Measurements from ENCODE around the gene SLC30A4. TPM values are rescaled to one million over a fixed set of nuclear protein-coding genes. Genes with fewer than 3 reads are reported as not detected.

The SLC30A4 gene
- total RNA-seq, 1 donor from 2014 or later: 12.3 TPM

DNA sequence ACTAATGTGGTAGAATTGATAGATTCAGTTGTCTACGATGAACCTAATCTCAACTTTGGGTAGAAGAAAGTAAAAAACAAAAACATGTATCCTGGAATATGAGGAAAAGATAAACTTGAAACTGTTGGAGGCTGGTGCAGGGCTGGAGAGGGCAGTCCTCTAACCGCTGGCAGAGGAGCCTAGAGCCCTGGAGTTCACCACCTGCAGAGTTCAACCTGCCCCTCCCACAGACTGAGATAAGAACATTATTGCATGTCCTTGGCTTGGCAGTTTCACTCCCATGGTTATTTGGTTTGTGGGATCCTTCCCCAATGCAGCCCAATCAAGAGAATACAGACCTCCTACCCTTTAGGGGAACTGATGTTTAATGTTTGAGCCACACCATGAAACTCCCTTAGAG is 91.0 kb downstream of the SLC30A4 start:
- intact Hi-C loops (cut with DNase I): no loop called here
- ATAC-seq (no peak), DNase-seq (ENCODE audit: low spot score) (no peak)

DNA sequence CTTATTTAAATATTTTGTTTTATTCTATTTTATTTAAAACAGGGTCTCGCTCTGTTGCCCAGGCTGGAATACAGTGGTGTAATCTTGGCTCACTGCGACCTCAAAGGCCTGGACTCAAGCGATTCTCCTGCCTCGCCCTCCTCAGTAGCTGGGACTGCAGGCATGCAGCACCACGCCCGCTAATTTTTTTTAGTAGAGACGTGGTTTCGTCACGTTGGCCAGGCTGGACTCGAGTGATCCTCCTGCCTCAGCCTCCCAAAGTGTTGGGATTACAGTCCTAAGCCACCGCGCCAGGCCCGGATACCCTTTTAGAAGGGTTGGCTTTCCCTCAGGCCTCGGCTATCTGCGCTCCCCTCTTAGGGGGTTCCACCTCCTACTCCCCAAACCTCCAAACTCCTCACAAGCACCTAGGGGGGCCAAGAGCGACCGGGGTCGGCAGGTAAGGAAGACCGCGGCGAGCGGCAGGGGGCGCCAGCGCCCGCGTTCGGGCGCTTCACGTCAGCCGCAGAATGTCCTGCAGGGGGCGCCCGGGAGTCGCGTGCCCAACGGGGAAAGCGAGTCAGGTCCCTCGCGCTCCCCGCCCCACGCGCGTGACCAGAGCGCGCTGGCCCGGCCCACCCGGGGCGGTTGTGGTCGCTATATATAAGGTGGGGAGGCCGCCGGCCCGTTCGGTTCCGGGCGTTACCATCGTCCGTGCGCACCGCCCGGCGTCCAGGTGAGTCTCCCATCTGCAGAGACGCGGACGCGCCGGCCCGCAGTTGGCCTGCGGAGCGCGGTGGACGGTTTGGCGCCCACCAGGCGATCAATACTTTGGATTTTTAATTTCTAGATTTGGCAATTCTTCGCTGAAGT is 92.4 kb downstream of the SLC30A4 start:
- intact Hi-C loops (cut with DNase I): no loop called here
- ATAC-seq: peak; percentile 84
- peak; percentile 87 for DNase-seq (ENCODE audit: low spot score)

Other genes with a start within 250 kb of the SLC30A4 start
- 288 TPM for gene GATM, start 144.2 kb downstream of the SLC30A4 start, total RNA-seq
- gene BLOC1S6, start 64.6 kb upstream of the SLC30A4 start, total RNA-seq: 48.1 TPM
- 48.0 TPM for gene SQOR, start 112.3 kb upstream of the SLC30A4 start, total RNA-seq

Measured in sciatic nerve (tissue), 2 donors.